HG02870 (cell line): ENCODE results near the gene EXOSC1.
A peak's percentile ranks its signal among the peaks of the same experiment; 100 is the strongest.
"Not testable (repeated sequence)": the region's sequence is repeated elsewhere in the genome, so short reads cannot be mapped to it uniquely, and the experiment has no call there.

ENCODE experiments used
- ATAC-seq: cut with Tn5 transposase; IDR thresholded peaks from one replicate; pipeline ENCODE4 v1.9.1; 2021; ENCODE audit warnings: mild to moderate bottlenecking, moderate library complexity; ENCODE audit not compliant: unreplicated experiment

The EXOSC1 gene

GRCh38 chr10:97459933-97460332 lies 14.1 kb upstream of the EXOSC1 start:
- no peak for ATAC-seq

- no peak for ATAC-seq
These were observed 13.3 kb upstream of the EXOSC1 start for GRCh38 chr10:97459111-97459510.

GRCh38 chr10:97456686-97457065 lies 10.9 kb upstream of the EXOSC1 start:
- no peak for ATAC-seq

GRCh38 chr10:97456034-97456685 lies 10.4 kb upstream of the EXOSC1 start:
- ATAC-seq = no peak

- ATAC-seq = no peak
These were observed 8.7 kb upstream of the EXOSC1 start for GRCh38 chr10:97454330-97455036.

GRCh38 chr10:97452352-97452751 lies 6.5 kb upstream of the EXOSC1 start:
- ATAC-seq = no peak

- ATAC-seq = no peak
These were observed 5.8 kb upstream of the EXOSC1 start for GRCh38 chr10:97451605-97452004.

- ATAC-seq = no peak
These were observed 5.0 kb upstream of the EXOSC1 start for GRCh38 chr10:97450828-97451227.

- no peak for ATAC-seq
These were observed 467 bp downstream of the EXOSC1 start for GRCh38 chr10:97445357-97445721.

GRCh38 chr10:97444212-97444611 lies 1.6 kb downstream of the EXOSC1 start:
- no peak for ATAC-seq

GRCh38 chr10:97442277-97442676 lies 3.5 kb downstream of the EXOSC1 start:
- ATAC-seq = no peak

GRCh38 chr10:97435211-97435610 lies 10.6 kb downstream of the EXOSC1 start:
- no peak for ATAC-seq

GRCh38 chr10:97434557-97434956 lies 11.2 kb downstream of the EXOSC1 start:
- ATAC-seq = no peak

- no peak for ATAC-seq
These were observed 11.8 kb downstream of the EXOSC1 start for GRCh38 chr10:97434055-97434454.

- no peak for ATAC-seq
These were observed 17.2 kb downstream of the EXOSC1 start for GRCh38 chr10:97428572-97428981.

- no peak for ATAC-seq
These were observed 18.1 kb downstream of the EXOSC1 start for GRCh38 chr10:97427571-97428179.

GRCh38 chr10:97426776-97427570 lies 18.8 kb downstream of the EXOSC1 start:
- no peak for ATAC-seq

GRCh38 chr10:97425964-97426775 lies 19.6 kb downstream of the EXOSC1 start, which contains the start of gene PGAM1:
PGAM1 (plus strand) TSS chr10:97426191; CDS start chr10:97426308, 117 bp downstream.
- ATAC-seq = peak; percentile 72

GRCh38 chr10:97423757-97424098 lies 22.1 kb downstream of the EXOSC1 start:
- not testable (repeated sequence) for ATAC-seq

GRCh38 chr10:97416565-97416964 lies 29.2 kb downstream of the EXOSC1 start:
- no peak for ATAC-seq

- peak; percentile 88 for ATAC-seq
These were observed 32.9 kb downstream of the EXOSC1 start for GRCh38 chr10:97412891-97413304.
